Right cardiac atrium (tissue), 5 donors: ENCODE results near the gene EPN2. TPM values are rescaled to one million over a fixed set of nuclear protein-coding genes. Genes with fewer than 3 reads are reported as not detected.

ENCODE experiments used
- ATAC-seq, 2 donors: fragments of 200-7000 bp; cut with Tn5 transposase; one replicate each; pipeline versions ENCODE4 v1.8.0 to v1.9.1; 2020; ENCODE audit warnings: moderate library complexity in 2 of 2, mild to moderate bottlenecking in 1 of 2
- DNase-seq, 3 donors: peaks; one replicate each; pipeline ENCODE4 v3.0.0-alpha.2; 2020
- H3K27ac ChIP-seq: one replicate; pipeline ENCODE4 v1.5.1; 2013; ENCODE audit warnings: mild to moderate bottlenecking, low read length, control low read depth, moderate library complexity
- H3K27me3 ChIP-seq: one replicate; pipeline ENCODE4 v1.6.1; 2013; ENCODE audit not compliant: control insufficient read depth, insufficient read depth
- H3K4me1 ChIP-seq: one replicate; pipeline ENCODE4 v1.6.1; 2013; ENCODE audit warnings: low read length; ENCODE audit not compliant: control insufficient read depth, insufficient read depth
- H3K4me3 ChIP-seq: one replicate; pipeline ENCODE4 v1.5.1; 2013; ENCODE audit warnings: low read length, control low read depth
- H3K9me3 ChIP-seq: one replicate; pipeline ENCODE4 v1.6.1; 2013; ENCODE audit warnings: low read length; ENCODE audit not compliant: control insufficient read depth
- WGBS: extraction: QIAGEN DNeasy Blood & Tissue Kit; methylation state at CpG from one replicate; pipeline ENCODE4 v1.1.7; 2013; 5-methylcytosine and 5-hydroxymethylcytosine counted together
- intact Hi-C, 4 donors: fragments of 100-400 bp; cut with DNase I; formaldehyde crosslinking; loops; one replicate each; pipeline versions ENCODE4 v1.11.0 to v1.14.0; 2022 to 2023
- polyA plus RNA-seq: library from polyadenylated mRNA; stranded (reverse); fragments of 200-250 nt; gene quantifications from one replicate; pipeline ENCODE4 v1.2.3, GENCODE V29; 2013
- total RNA-seq, 4 donors: library from RNA; stranded (reverse); fragmentation: NEBNext Ultra II Directional; extraction: Animal tissue kit (Norgen Biotek cat#: 25700); gene quantifications; one replicate each; pipeline ENCODE4 v1.2.1, GENCODE V29; 2021
- donor health status: healthy with polysubstance abuse.
- donor health status: DM: no; HTN: yes; CAD: no.
- donor health status: DM: no; HTN: no; CAD: no.
- donor health status: DM: no; HTN: yes; CAD: no; lungs with severe emphysema.
- donor health status: DM: yes; HTN: yes; CAD: no.

The EPN2 gene
- total and polyA plus RNA-seq, 5 donors: 50.2 to 138 (median 113) TPM

DNA sequence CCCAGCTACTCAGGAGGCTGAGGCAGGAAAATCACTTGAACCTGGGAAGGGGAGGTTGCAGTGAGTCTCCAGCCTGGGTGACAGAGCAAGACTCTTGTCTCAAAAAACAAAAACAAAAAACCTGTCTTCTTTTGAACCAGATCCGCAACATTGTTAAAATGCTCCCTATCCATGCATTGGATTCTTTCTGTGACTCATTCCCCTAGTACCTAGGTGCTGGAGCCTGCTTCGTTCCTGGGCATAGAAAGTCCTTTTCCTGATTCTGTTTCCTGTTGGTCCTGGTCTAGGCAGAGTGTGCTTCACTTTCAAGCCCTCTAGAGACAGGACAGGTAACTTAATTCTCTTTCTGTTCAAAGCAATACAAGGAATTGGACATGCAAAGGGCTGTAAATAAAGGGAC, 5.2 kb downstream of the EPN2 start:
- no peak for DNase-seq
- Histone ChIP-seq H3K27ac (no peak overlapping the region), H3K9me3 (no peaks in the 10 kb centered on the region), H3K4me3 (no peak overlapping the region), H3K4me1 (peaks cover 4% of the 10 kb centered on the region), H3K27me3 (no peaks in the 10 kb centered on the region)
- no peak for ATAC-seq
- 62% methylated on average over 2 of the region's 2 CpGs for WGBS
- intact Hi-C loops: no loop called here

DNA sequence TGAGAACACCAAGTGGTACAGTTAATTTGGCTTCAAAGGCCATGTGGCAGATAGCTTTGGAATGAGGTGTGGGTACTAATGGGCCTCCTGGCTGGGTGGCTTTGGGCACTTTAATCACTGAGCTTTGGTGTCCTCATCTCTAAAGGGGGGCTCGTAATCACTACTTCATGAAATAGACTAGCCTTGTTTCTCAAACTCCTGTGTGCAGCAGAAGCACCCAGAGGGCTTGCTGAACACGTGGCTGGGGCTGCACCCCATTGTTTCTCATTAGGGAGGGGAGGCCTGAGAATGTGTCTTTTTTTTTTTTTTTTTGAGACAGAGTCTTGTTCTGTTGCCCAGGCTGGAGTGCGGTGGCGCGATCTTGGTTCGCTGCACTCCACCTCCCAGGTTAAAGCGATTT, 5.8 kb downstream of the EPN2 start:
- Histone ChIP-seq H3K4me3 (no peak overlapping the region), H3K4me1 (peaks cover 10% of the 10 kb centered on the region), H3K9me3 (no peaks in the 10 kb centered on the region), H3K27me3 (no peaks in the 10 kb centered on the region), H3K27ac (peak overlapping the region; percentile 40)
- 90% methylated on average over 7 of the region's 7 CpGs for WGBS
- ATAC-seq (no peak), DNase-seq (no peak)
- intact Hi-C loops: no loop called here

DNA sequence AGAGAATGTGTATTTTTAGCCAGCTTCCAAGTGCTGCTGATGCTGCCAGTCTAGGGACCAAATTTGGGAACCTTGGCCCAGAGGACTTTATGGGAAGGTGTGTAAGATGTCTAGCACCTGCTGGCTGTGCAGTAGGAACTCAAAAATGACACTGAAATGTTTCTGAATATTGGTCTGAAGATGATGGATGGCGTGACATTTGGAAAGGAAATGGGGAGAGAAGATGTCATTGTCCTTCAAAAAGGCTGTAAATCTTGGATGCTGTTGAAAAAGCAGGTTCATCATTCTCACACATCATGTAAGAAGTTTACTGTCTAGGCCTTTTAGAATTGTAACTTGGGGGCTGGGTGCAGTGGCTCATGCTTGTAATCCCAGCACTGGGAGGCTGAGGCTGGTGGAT, 6.7 kb downstream of the EPN2 start:
- Histone ChIP-seq H3K4me1 (peaks cover 15% of the 10 kb centered on the region), H3K27me3 (no peaks in the 10 kb centered on the region), H3K9me3 (no peaks in the 10 kb centered on the region), H3K27ac (no peak overlapping the region), H3K4me3 (no peak overlapping the region)
- intact Hi-C loops: no loop called here
- WGBS: 100% methylated on average over 1 of the region's 1 CpG
- DNase-seq (no peak), ATAC-seq (no peak)

DNA sequence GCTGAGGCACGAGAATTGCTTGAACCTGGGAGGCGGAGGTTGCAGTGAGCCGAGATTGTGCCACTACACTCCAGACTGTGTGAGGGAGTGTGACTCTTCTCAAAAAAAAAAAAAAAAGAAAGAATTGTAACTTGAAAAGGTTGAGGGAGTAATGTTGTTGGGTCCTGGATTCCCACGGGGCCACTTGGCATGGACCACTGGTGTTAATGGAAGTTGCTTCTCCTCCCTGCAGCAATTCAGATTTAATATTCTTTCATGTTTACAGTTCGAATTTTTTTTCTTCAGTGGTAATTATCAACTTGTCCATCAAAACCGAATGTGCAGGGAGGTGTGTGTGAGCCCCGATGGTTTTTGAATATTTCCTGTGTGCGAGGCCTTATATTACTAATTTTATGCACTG, 7.2 kb downstream of the EPN2 start:
- Histone ChIP-seq H3K27ac (no peak overlapping the region), H3K4me3 (no peak overlapping the region), H3K4me1 (peaks cover 20% of the 10 kb centered on the region), H3K27me3 (no peaks in the 10 kb centered on the region), H3K9me3 (no peaks in the 10 kb centered on the region)
- intact Hi-C loops: no loop called here
- DNase-seq: no peak
- ATAC-seq: no peak
- 84% methylated on average over 8 of the region's 8 CpGs for WGBS

DNA sequence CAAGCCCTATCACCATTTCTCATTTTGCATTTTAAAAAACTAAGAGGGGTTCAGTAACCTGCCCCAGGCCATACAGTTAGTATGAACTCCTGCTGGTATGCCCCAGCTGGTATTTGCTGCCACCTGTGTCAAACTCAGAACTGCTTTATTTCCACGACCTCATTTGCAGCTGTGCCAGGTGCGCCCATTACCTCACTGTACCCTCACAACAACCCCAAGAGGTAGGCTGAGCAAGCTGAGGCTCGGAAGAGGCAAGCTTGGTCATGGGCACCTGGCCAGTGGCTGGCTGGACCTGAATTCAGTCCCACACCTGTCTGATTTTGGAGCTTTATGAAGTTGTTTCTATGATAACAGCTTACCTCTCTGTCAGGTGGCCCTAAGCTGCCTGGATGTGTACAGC, 7.6 kb downstream of the EPN2 start:
- H3K27ac ChIP-seq: no peak overlapping the region
- intact Hi-C loops: no loop called here
- H3K27me3 ChIP-seq: no peaks in the 10 kb centered on the region
- WGBS: 83% methylated on average over 3 of the region's 3 CpGs
- DNase-seq (no peak), ATAC-seq (no peak)
- peaks cover 24% of the 10 kb centered on the region for H3K4me1 ChIP-seq
- H3K4me3 ChIP-seq: no peak overlapping the region
- H3K9me3 ChIP-seq: no peaks in the 10 kb centered on the region

DNA sequence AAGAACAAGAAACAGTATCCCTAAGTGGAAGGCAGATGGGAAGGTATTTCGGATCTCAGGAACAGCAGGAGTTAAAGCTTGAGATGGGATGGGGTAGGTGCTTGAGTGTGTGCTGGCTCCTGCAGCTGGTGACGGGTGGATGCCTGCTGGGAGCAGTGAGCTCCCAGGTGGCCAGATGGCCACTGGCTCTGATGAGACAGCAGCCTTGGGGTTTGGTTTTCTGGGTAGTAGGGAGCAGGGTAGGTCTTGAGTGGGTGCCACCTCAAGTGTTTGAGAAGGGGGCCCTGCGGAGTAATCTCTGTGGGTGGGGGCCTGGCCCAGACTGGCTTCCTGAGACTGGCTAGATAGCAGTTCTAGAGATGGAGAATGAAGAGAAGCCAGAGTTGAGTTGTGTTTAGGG, 10.3 kb downstream of the EPN2 start:
- peak overlapping the region; percentile 94 for H3K27ac ChIP-seq
- no peaks in the 10 kb centered on the region for H3K9me3 ChIP-seq
- no peak for DNase-seq
- intact Hi-C loops: no loop called here
- 49% methylated on average over 3 of the region's 3 CpGs for WGBS
- no peak overlapping the region for H3K4me3 ChIP-seq
- H3K4me1 ChIP-seq: peaks cover 35% of the 10 kb centered on the region
- H3K27me3 ChIP-seq: no peaks in the 10 kb centered on the region
- ATAC-seq: no peak

DNA sequence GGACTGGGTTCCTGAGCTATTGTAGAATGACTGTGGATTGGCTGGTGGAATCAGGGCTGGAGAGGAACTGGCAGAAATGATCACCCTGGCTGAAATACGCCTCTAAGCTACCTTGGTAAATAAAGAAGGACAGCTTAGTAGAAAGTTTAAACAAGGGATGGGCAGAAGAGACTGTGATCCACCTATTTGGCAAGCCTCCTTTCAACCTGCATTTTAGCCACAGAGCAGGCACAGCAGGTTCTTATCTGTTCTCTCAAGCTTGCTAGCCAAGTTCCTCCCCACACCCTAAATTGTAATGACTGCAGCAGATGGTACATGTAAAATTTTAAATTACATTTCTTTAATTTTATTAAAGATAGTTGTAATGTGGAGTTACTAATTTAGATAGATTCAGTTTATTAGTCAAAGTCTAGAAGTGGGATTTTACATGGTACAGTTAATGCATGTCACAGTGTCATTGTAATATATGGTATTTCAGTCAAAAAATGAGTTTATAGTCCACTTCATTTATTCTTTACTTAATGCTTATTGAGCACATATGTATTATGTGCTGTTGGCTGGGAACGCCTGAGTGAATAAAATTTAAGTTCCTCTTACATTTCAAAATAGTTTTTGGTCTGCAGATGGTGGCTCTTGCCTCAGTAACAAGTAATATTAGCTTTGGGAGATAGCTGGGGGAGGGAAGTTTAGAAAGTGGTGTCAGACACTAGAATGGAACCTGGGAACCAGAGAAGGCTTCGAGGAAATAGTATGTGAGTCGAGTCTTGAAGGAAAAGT, 11.2 kb downstream of the EPN2 start:
- WGBS: 43% methylated on average over 4 of the region's 4 CpGs
- Histone ChIP-seq H3K27ac (peak overlapping the region; percentile 97), H3K9me3 (no peaks in the 10 kb centered on the region), H3K27me3 (no peaks in the 10 kb centered on the region), H3K4me3 (no peak overlapping the region), H3K4me1 (peaks cover 33% of the 10 kb centered on the region)
- DNase-seq (no peak), ATAC-seq (no peak)
- intact Hi-C loops: no loop called here

DNA sequence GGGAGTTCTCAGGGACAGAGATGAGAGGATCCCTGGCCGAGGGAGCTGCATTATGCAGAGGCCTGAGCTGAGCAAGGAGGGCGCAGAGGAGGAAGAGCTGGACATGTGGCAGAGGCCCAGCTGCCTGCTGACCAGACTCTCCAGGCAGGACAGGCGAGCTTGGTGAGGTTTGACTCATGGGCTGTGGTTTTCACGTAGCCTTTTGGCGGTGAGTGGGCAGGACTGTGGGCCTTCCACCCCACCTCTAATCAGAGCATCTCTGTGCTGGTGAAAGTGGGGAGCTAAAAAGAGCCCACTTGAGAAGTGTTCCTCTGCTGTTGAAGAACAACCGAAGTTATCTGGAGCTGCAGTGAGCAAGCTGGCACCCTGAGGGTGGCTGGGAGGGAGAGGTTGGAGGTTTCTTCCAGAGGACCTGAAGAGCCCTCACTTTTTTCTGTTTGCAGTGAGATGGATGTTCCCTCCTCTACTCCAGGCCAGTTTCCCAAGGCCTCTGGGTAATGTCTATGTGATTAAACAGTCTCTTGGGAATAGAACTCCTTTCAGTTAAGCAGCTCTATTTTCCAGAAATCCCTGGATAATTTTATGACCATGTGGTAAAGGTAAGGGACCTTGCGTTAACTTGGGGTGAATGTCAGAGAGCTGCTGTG, 11.9 kb downstream of the EPN2 start:
- Histone ChIP-seq H3K27ac (peak overlapping the region; percentile 97), H3K27me3 (no peaks in the 10 kb centered on the region), H3K4me1 (peaks cover 33% of the 10 kb centered on the region), H3K4me3 (no peak overlapping the region), H3K9me3 (no peaks in the 10 kb centered on the region)
- 53% methylated on average over 7 of the region's 7 CpGs for whole genome bisulfite sequencing
- intact Hi-C loops: no loop called here
- DNase-seq (peak; percentile 55 to 82 (median 80)), ATAC-seq (peak; percentile 66 to 73)

DNA sequence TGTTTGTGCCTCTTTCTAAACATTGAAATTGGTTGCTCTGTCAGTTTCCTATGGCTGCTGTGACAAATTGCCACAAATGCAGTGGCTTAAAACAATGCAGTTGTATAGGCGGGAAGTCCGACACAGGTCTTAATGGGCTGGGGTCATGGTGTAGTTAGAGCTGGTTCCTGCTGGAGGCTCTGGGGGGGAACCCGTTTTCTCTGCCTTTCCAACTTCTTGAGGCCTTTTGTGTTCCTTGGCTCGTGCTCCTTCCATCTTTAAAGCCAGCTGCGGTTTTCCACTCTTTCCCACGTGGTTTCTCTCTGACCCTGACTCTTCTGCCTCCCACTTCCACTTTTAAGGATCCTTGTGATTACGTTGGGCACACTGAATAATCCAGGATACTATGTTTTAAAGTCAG, 12.5 kb downstream of the EPN2 start:
- intact Hi-C loops: no loop called here
- Histone ChIP-seq H3K4me1 (peaks cover 33% of the 10 kb centered on the region), H3K27me3 (no peaks in the 10 kb centered on the region), H3K9me3 (no peaks in the 10 kb centered on the region), H3K27ac (peak overlapping the region; percentile 97), H3K4me3 (no peak overlapping the region)
- ATAC-seq (peak; percentile 21 to 44), DNase-seq (no peak)
- WGBS: 42% methylated on average over 7 of the region's 7 CpGs

DNA sequence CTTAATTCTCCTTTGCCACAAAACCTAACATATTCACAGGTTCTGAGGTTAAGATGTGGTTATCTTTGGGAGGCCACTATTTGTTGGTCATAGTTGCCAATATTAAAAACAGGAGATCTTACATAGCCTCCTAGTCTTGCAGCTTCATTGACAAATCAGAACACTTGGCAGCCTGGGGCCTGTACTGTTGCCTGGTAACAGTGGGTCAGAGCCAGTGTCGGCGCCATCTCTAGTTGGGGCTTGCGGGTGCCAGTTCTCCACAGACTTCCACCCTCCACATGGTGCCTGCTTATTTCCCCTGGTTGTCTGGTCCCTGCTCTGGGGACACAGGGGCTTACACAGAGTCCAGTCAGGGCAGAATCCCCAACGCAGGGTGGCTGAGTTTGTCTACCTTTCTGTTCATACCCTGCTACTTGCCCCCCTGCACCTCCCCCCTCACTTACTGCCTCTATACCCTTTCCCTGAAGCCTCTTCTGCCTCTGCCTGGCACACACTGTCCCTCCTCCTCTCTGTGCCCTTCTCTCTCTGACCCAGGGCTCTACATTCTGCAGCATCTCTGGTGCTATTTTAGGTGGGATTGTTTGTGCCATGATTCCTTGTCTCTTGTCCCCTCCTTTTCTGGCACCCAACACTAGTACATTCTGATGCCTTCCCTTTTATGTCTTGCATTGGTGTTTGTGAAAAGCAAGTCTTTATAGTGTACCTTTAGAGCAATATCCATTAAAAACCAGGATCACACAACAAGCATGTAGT, 13.4 kb downstream of the EPN2 start:
- 54% methylated on average over 4 of the region's 4 CpGs for WGBS
- DNase-seq (peak; percentile 61 to 83 (median 83)), ATAC-seq (peak; percentile 81 to 82)
- intact Hi-C loops: no loop called here
- Histone ChIP-seq H3K27me3 (no peaks in the 10 kb centered on the region), H3K4me1 (peaks cover 33% of the 10 kb centered on the region), H3K9me3 (no peaks in the 10 kb centered on the region), H3K27ac (peak overlapping the region; percentile 97), H3K4me3 (no peak overlapping the region)

DNA sequence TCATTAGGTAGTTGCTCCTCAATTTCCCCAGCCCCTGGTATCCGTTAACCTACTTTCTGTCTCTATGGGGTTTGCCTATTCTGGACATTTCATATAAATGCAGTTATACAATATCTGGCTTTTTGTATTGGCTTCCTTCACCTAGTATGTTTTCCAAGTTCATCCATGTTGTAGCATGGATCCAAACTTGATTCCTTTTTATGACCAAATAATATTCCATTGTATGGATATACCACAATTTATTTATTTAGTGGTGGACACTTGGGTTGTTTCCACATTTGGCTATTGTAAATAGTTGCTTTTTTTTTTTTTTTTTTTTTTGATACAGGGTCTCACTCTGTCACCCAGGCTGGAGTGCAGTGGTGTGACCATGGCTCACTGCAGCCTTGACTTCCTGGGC, 15.9 kb downstream of the EPN2 start:
- WGBS: 94% methylated on average over 1 of the region's 1 CpG
- no peaks in the 10 kb centered on the region for H3K9me3 ChIP-seq
- intact Hi-C loops: no loop called here
- no peak for ATAC-seq
- H3K27ac ChIP-seq: no peak overlapping the region
- no peaks in the 10 kb centered on the region for H3K27me3 ChIP-seq
- H3K4me3 ChIP-seq: no peak overlapping the region
- H3K4me1 ChIP-seq: peaks cover 31% of the 10 kb centered on the region
- DNase-seq: no peak
